GM23338 (cell line): Measurements from ENCODE around the gene F2RL3. TPM values are rescaled to one million over a fixed set of nuclear protein-coding genes. Genes with fewer than 3 reads are reported as not detected.
A peak's percentile ranks its signal among the peaks of the same experiment; 100 is the strongest.

Experiments
- ATAC-seq: fragments of 200-7000 bp; cut with Tn5 transposase; 3 replicates; pipeline ENCODE4 v1.9.1; 2020
- DNase-seq: peaks from one replicate; pipeline ENCODE4 v3.0.0-alpha.2; 2015; ENCODE audit warnings: low spot score
- H2AFZ ChIP-seq: fragments of 200-600 bp; sonication (generic); 2 replicates; pipeline ENCODE4 v1.8.0; 2016; ENCODE audit warnings: antibody characterized with exemption, mild to moderate bottlenecking, moderate library complexity
- H3F3A ChIP-seq: fragments of 200-600 bp; sonication (generic); replicated peaks from 2 replicates; pipeline ENCODE4 v1.8.0; 2017; ENCODE audit warnings: antibody characterized with exemption, mixed run types, low read depth
- H3K27ac ChIP-seq: fragments of 200-600 bp; sonication (generic); 2 replicates; pipeline ENCODE4 v1.6.1; 2016; ENCODE audit warnings: low read depth
- H3K27me3 ChIP-seq: fragments of 200-600 bp; sonication (generic); 2 replicates; pipeline ENCODE4 v1.8.0; 2016; ENCODE audit warnings: mild to moderate bottlenecking, mixed run types, moderate library complexity; ENCODE audit not compliant: insufficient read depth
- H3K36me3 ChIP-seq: fragments of 200-600 bp; sonication (generic); 2 replicates; pipeline ENCODE4 v1.8.0; 2016; ENCODE audit warnings: mild to moderate bottlenecking; ENCODE audit not compliant: insufficient read depth
- H3K4me1 ChIP-seq: fragments of 200-600 bp; sonication (generic); 2 replicates; pipeline ENCODE4 v1.8.0; 2016; ENCODE audit warnings: mild to moderate bottlenecking, moderate library complexity; ENCODE audit not compliant: insufficient read depth
- H3K4me2 ChIP-seq: fragments of 200-600 bp; sonication (generic); 2 replicates; pipeline ENCODE4 v1.7.1; 2017; ENCODE audit warnings: mixed run types
- H3K4me3 ChIP-seq: fragments of 200-600 bp; sonication (generic); 2 replicates; pipeline ENCODE4 v1.6.1; 2016; ENCODE audit warnings: mixed run types
- H3K79me2 ChIP-seq: fragments of 200-600 bp; sonication (generic); replicated peaks from 2 replicates; pipeline ENCODE4 v1.8.0; 2017; ENCODE audit warnings: mild to moderate bottlenecking; ENCODE audit not compliant: insufficient read depth
- H3K9me2 ChIP-seq: fragments of 200-600 bp; sonication (generic); 2 replicates; pipeline ENCODE4 v1.8.0; 2017; ENCODE audit not compliant: insufficient read depth
- H4K20me1 ChIP-seq: fragments of 200-600 bp; sonication (generic); replicated peaks from 2 replicates; pipeline ENCODE4 v1.8.0; 2017; ENCODE audit warnings: mild to moderate bottlenecking; ENCODE audit not compliant: insufficient read depth
- H3K27ac Mint-ChIP-seq: 2 replicates; pipeline ENCODE4 v1.8.0; 2020; ENCODE audit warnings: inconsistent platforms, mild to moderate bottlenecking, moderate library complexity, mixed read lengths
- H3K27me3 Mint-ChIP-seq: 3 replicates; pipeline ENCODE4 v1.8.0; 2022; ENCODE audit warnings: low read depth, mild to moderate bottlenecking, moderate library complexity, mixed read lengths, inconsistent platforms; ENCODE audit not compliant: insufficient read depth, poor library complexity
- H3K36me3 Mint-ChIP-seq: 3 replicates; pipeline ENCODE4 v1.8.0; 2021; ENCODE audit warnings: low read depth, mild to moderate bottlenecking, inconsistent platforms, moderate library complexity, mixed read lengths
- H3K4me1 Mint-ChIP-seq: 3 replicates; pipeline ENCODE4 v1.8.0; 2020; ENCODE audit warnings: mild to moderate bottlenecking, inconsistent platforms, mixed read lengths
- H3K4me3 Mint-ChIP-seq: 3 replicates; pipeline ENCODE4 v1.8.0; 2021; ENCODE audit warnings: moderate library complexity, mild to moderate bottlenecking, inconsistent platforms, mixed read lengths
- H3K9me3 Mint-ChIP-seq: 3 replicates; pipeline ENCODE4 v1.8.0; 2020; ENCODE audit warnings: moderate library complexity, mild to moderate bottlenecking, inconsistent platforms, mixed read lengths
- EZH2 ChIP-seq: fragments of 200-600 bp; sonication (generic); IDR thresholded peaks from one replicate; pipeline ENCODE4 v1.8.0; 2017; ENCODE audit warnings: antibody characterized with exemption, mild to moderate bottlenecking, low read depth; ENCODE audit not compliant: unreplicated experiment
- EZH2phosphoT487 ChIP-seq: fragments of 200-600 bp; sonication (generic); IDR thresholded peaks from one replicate; pipeline ENCODE4 v1.8.1; 2018; ENCODE audit warnings: antibody characterized with exemption; ENCODE audit not compliant: unreplicated experiment
- JUNB ChIP-seq: IDR thresholded peaks from one replicate; pipeline ENCODE4 v1.6.1; 2016; ENCODE audit warnings: antibody characterized with exemption; ENCODE audit not compliant: unreplicated experiment
- NANOG ChIP-seq: IDR thresholded peaks from 2 replicates; pipeline ENCODE4 v1.6.1; 2016; ENCODE audit warnings: antibody characterized with exemption, borderline replicate concordance
- POLR2AphosphoS5 ChIP-seq: IDR thresholded peaks from 2 replicates; pipeline ENCODE4 v1.6.1; 2016; ENCODE audit warnings: antibody characterized with exemption, low read depth
- STAT1 ChIP-seq: IDR thresholded peaks from one replicate; pipeline ENCODE4 v1.6.1; 2016; ENCODE audit warnings: antibody characterized with exemption; ENCODE audit not compliant: unreplicated experiment
- ZNF114 ChIP-seq: fragments of 250-450 bp; sonication (Bioruptor Pico); IDR thresholded peaks from 2 replicates; pipeline ENCODE4 v1.5.0; 2020; ENCODE audit warnings: mild to moderate bottlenecking, moderate library complexity
- ZNF331 ChIP-seq: fragments of 250-450 bp; sonication (Bioruptor Pico); IDR thresholded peaks from 2 replicates; pipeline ENCODE4 v1.5.0; 2020; ENCODE audit warnings: low read depth, mild to moderate bottlenecking, moderate library complexity
- polyA plus RNA-seq: library from polyadenylated mRNA; unstranded; fragments of >200 nt; fragmentation: Nextera tagmentation; extraction: Ambion mirVana; gene quantifications from 2 replicates; pipeline ENCODE4 v1.2.1, GENCODE V29; 2016
- total RNA-seq: library from RNA; depleted of rRNA; stranded (reverse); fragments of >200 nt; shearing (Covaris generic); gene quantifications from 2 replicates; pipeline ENCODE4 v1.2.3, GENCODE V29; 2014
- TF ChIP-seq, protein P1 (sequence below), 2 experiments: fragments of 200-600 bp in 1 of 2; sonication (generic) in 1 of 2; conservative IDR thresholded peaks; 2 replicates each; pipeline versions ENCODE4 v1.5.1 to v1.6.1; 2016 to 2017; ENCODE audit warnings: antibody characterized with exemption in 2 of 2, low read depth in 2 of 2, mild to moderate bottlenecking in 2 of 2, moderate library complexity in 1 of 2
- TF ChIP-seq, protein P2 (sequence below): fragments of 250-450 bp; sonication (Bioruptor Pico); IDR thresholded peaks from 2 replicates; pipeline ENCODE4 v1.5.0; 2020; ENCODE audit warnings: mild to moderate bottlenecking, moderate library complexity
- TF ChIP-seq, protein P3 (sequence below): IDR thresholded peaks from 2 replicates; pipeline ENCODE4 v1.6.1; 2016; ENCODE audit warnings: antibody characterized with exemption

F2RL3 gene
- total and polyA plus RNA-seq, 2 experiments from 2014 or later = not detected

- Histone ChIP-seq H3K36me3 (no peaks in the 10 kb centered on the region), H3F3A (no peaks in the 10 kb centered on the region), H3K27ac (no peak overlapping the region), H3K4me2 (no peak overlapping the region), H2AFZ (0 out of 2 replicates have a peak overlapping the region, but pooled peaks have one; percentile 28), H3K4me3 (no peak overlapping the region), H4K20me1 (no peaks in the 10 kb centered on the region), H3K9me2 (no peaks in the 10 kb centered on the region), H3K27me3 (no peaks in the 10 kb centered on the region), H3K4me1 (no peaks in the 10 kb centered on the region; the same call in 1 of the 2 replicates), H3K79me2 (no peaks in the 10 kb centered on the region)
- TF ChIP-seq, protein P1, sequence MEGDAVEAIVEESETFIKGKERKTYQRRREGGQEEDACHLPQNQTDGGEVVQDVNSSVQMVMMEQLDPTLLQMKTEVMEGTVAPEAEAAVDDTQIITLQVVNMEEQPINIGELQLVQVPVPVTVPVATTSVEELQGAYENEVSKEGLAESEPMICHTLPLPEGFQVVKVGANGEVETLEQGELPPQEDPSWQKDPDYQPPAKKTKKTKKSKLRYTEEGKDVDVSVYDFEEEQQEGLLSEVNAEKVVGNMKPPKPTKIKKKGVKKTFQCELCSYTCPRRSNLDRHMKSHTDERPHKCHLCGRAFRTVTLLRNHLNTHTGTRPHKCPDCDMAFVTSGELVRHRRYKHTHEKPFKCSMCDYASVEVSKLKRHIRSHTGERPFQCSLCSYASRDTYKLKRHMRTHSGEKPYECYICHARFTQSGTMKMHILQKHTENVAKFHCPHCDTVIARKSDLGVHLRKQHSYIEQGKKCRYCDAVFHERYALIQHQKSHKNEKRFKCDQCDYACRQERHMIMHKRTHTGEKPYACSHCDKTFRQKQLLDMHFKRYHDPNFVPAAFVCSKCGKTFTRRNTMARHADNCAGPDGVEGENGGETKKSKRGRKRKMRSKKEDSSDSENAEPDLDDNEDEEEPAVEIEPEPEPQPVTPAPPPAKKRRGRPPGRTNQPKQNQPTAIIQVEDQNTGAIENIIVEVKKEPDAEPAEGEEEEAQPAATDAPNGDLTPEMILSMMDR (conservative IDR thresholded peaks at IDR 0.05; ENCODE audit: low read depth in 2 of 2) = 0 out of 4 replicates have a peak, but pooled peaks of 1 of the 2 experiments have one; percentile 19
- TF ChIP-seq EZH2phosphoT487 = no peak
- peak; percentile 46 for ATAC-seq
- Mint-ChIP-seq H3K27me3 (peaks cover 7% of the 10 kb centered on the region), H3K36me3 (no peaks in the 10 kb centered on the region), H3K4me3 (no peak overlapping the region), H3K4me1 (peaks cover 3% of the 10 kb centered on the region; the same call in 2 of the 3 replicates), H3K27ac (no peak overlapping the region), H3K9me3 (peaks cover 2% of the 10 kb centered on the region; the same call in 1 of the 3 replicates)
- no peak for DNase-seq
Measured at GRCh38 chr19:16889883-16890460, 1.2 kb downstream of the F2RL3 start.

DNA sequence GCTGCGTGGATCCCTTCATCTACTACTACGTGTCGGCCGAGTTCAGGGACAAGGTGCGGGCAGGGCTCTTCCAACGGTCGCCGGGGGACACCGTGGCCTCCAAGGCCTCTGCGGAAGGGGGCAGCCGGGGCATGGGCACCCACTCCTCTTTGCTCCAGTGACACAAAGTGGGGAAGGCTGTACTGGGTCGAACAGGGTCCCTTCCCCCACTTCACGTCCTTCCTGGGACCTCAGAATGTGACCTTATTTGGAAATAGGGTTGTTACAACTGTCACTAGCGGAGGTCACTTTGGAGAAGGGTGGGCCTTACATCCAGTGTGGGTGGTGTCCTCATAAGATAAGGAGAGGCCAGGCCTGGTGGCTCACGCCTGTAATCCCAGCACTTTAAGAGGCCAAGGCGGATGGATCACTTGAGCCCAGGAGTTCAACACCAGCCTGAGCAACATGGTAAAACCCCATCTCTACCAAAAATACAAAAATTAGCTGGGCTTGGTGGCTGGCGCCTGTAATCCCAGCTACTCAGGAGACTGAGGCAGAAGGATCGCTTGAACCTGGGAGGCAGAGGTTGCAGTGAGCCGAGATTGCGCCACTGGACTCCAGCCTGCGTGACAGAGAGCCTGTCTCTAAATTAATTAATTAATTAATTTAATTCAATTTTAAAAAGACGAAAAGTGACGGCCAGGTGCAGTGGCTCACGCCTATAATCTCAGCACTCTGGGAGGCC, 1.8 kb downstream of the F2RL3 start:
- Histone ChIP-seq H3K79me2 (no peaks in the 10 kb centered on the region), H3F3A (no peaks in the 10 kb centered on the region), H4K20me1 (no peaks in the 10 kb centered on the region), H3K4me1 (peaks cover 2% of the 10 kb centered on the region), H3K9me2 (no peaks in the 10 kb centered on the region), H3K4me3 (no peak overlapping the region), H2AFZ (0 out of 2 replicates have a peak overlapping the region, but pooled peaks have one; percentile 28), H3K36me3 (no peaks in the 10 kb centered on the region), H3K4me2 (no peak overlapping the region), H3K27me3 (0 out of 2 replicates have a peak, but pooled peaks cover 4% of the 10 kb centered on the region), H3K27ac (no peak overlapping the region)
- Mint-ChIP-seq H3K9me3 (no peaks in the 10 kb centered on the region), H3K4me1 (peaks cover 7% of the 10 kb centered on the region; the same call in 2 of the 3 replicates), H3K4me3 (no peak overlapping the region), H3K36me3 (no peaks in the 10 kb centered on the region), H3K27me3 (peaks cover 7% of the 10 kb centered on the region), H3K27ac (0 out of 2 replicates have a peak overlapping the region, but pooled peaks have one; percentile 62)
- ATAC-seq (no peak; the same call in 2 of the 3 replicates), DNase-seq (no peak)
- no peak for TF ChIP-seq POLR2AphosphoS5
- TF ChIP-seq EZH2 = no peak
- no peak for TF ChIP-seq JUNB
- no peak for TF ChIP-seq STAT1
- no peak for TF ChIP-seq EZH2phosphoT487
- no peak for TF ChIP-seq ZNF114
- no peak for TF ChIP-seq NANOG
- TF ChIP-seq, protein P2, sequence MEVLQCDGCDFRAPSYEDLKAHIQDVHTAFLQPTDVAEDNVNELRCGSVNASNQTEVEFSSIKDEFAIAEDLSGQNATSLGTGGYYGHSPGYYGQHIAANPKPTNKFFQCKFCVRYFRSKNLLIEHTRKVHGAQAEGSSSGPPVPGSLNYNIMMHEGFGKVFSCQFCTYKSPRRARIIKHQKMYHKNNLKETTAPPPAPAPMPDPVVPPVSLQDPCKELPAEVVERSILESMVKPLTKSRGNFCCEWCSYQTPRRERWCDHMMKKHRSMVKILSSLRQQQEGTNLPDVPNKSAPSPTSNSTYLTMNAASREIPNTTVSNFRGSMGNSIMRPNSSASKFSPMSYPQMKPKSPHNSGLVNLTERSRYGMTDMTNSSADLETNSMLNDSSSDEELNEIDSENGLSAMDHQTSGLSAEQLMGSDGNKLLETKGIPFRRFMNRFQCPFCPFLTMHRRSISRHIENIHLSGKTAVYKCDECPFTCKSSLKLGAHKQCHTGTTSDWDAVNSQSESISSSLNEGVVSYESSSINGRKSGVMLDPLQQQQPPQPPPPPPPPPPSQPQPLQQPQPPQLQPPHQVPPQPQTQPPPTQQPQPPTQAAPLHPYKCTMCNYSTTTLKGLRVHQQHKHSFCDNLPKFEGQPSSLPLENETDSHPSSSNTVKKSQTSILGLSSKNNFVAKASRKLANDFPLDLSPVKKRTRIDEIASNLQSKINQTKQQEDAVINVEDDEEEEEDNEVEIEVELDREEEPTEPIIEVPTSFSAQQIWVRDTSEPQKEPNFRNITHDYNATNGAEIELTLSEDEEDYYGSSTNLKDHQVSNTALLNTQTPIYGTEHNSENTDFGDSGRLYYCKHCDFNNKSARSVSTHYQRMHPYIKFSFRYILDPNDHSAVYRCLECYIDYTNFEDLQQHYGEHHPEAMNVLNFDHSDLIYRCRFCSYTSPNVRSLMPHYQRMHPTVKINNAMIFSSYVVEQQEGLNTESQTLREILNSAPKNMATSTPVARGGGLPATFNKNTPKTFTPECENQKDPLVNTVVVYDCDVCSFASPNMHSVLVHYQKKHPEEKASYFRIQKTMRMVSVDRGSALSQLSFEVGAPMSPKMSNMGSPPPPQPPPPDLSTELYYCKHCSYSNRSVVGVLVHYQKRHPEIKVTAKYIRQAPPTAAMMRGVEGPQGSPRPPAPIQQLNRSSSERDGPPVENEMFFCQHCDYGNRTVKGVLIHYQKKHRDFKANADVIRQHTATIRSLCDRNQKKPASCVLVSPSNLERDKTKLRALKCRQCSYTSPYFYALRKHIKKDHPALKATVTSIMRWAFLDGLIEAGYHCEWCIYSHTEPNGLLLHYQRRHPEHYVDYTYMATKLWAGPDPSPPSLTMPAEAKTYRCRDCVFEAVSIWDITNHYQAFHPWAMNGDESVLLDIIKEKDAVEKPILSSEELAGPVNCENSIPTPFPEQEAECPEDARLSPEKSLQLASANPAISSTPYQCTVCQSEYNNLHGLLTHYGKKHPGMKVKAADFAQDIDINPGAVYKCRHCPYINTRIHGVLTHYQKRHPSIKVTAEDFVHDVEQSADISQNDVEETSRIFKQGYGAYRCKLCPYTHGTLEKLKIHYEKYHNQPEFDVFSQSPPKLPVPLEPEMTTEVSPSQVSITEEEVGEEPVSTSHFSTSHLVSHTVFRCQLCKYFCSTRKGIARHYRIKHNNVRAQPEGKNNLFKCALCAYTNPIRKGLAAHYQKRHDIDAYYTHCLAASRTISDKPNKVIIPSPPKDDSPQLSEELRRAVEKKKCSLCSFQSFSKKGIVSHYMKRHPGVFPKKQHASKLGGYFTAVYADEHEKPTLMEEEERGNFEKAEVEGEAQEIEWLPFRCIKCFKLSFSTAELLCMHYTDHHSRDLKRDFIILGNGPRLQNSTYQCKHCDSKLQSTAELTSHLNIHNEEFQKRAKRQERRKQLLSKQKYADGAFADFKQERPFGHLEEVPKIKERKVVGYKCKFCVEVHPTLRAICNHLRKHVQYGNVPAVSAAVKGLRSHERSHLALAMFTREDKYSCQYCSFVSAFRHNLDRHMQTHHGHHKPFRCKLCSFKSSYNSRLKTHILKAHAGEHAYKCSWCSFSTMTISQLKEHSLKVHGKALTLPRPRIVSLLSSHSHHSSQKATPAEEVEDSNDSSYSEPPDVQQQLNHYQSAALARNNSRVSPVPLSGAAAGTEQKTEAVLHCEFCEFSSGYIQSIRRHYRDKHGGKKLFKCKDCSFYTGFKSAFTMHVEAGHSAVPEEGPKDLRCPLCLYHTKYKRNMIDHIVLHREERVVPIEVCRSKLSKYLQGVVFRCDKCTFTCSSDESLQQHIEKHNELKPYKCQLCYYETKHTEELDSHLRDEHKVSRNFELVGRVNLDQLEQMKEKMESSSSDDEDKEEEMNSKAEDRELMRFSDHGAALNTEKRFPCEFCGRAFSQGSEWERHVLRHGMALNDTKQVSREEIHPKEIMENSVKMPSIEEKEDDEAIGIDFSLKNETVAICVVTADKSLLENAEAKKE = no peak
- TF ChIP-seq, protein P3, sequence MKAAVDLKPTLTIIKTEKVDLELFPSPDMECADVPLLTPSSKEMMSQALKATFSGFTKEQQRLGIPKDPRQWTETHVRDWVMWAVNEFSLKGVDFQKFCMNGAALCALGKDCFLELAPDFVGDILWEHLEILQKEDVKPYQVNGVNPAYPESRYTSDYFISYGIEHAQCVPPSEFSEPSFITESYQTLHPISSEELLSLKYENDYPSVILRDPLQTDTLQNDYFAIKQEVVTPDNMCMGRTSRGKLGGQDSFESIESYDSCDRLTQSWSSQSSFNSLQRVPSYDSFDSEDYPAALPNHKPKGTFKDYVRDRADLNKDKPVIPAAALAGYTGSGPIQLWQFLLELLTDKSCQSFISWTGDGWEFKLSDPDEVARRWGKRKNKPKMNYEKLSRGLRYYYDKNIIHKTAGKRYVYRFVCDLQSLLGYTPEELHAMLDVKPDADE = no peak
- TF ChIP-seq ZNF331 (CRISPR knock-in tag) = no peak
